Peyer's patch (tissue), 4 donors: ENCODE results near the gene HAND2. TPM values are rescaled to one million over a fixed set of nuclear protein-coding genes. Genes with fewer than 3 reads are reported as not detected.

ENCODE experiments used
- DNase-seq, 3 donors: peaks; one replicate each; pipeline ENCODE4 v3.0.0-alpha.2; 2017 to 2019
- H3K27ac ChIP-seq, 4 donors: fragments of 200-600 bp; sonication (generic); one replicate each; pipeline ENCODE4 v1.5.1; 2016 to 2019
- H3K27me3 ChIP-seq, 2 donors: fragments of 200-600 bp; sonication (generic); one replicate each; pipeline ENCODE4 v1.5.1; 2019
- H3K36me3 ChIP-seq, 3 donors: fragments of 200-600 bp; sonication (generic); one replicate each; pipeline ENCODE4 v1.5.1; 2016 to 2019
- H3K4me1 ChIP-seq, 4 donors: fragments of 200-600 bp; sonication (generic); one replicate each; pipeline ENCODE4 v1.5.1; 2016 to 2019
- H3K4me3 ChIP-seq, 4 donors: fragments of 200-600 bp; sonication (generic); 1 replicate in 3 of 4; 2 replicates in 1 of 4; pipeline ENCODE4 v1.5.1; 2016 to 2019; ENCODE audit warnings: mild to moderate bottlenecking in 1 of 4
- H3K9me3 ChIP-seq, 4 donors: fragments of 200-600 bp; sonication (generic); one replicate each; pipeline ENCODE4 v1.5.1; 2016 to 2019; ENCODE audit warnings: mild to moderate bottlenecking in 1 of 4
- CTCF ChIP-seq, 6 experiments: fragments of 450-650 bp in 4 of 6; fragments of 200-600 bp in 2 of 6; sonication (generic) in 1 of 6; IDR thresholded peaks; one replicate each; pipeline ENCODE4 v1.5.1; 2017 to 2019; ENCODE audit warnings: antibody characterized with exemption in 6 of 6, mild to moderate bottlenecking in 3 of 6, moderate library complexity in 1 of 6
- POLR2A ChIP-seq, 2 donors: fragments of 450-650 bp; IDR thresholded peaks; one replicate each; pipeline ENCODE4 v1.5.1; 2017; ENCODE audit warnings: antibody characterized with exemption in 2 of 2, mild to moderate bottlenecking in 2 of 2, moderate library complexity in 2 of 2
- total RNA-seq, 4 donors: library from RNA; depleted of rRNA; stranded (reverse); fragments of >200 nt; gene quantifications; one replicate each; pipeline ENCODE4 v1.1.0, GENCODE V29; 2016

The HAND2 gene
- total RNA-seq, 4 donors from 2014 or later = 4.9 to 40.4 (median 9.1) TPM; not detected in 1

GRCh38 chr4:173521467-173522159 is 8.4 kb downstream of the HAND2 start:
- Histone ChIP-seq H3K36me3 (no peaks in the 10 kb centered on the region), H3K27ac (peak overlapping the region in 3 of 4 donors; percentile 31 to 87 (median 73)), H3K4me3 (peak overlapping the region in 3 of 4 donors; percentile 26 to 40 (median 35)), H3K4me1 (peaks cover 0 to 18% (median 0%) of the 10 kb centered on the region in 4 donors), H3K27me3 (peaks cover 0 to 27% of the 10 kb centered on the region in 2 donors), H3K9me3 (no peaks in the 10 kb centered on the region)
- DNase-seq = no peak
- TF ChIP-seq POLR2A (IDR thresholded peaks at IDR 0.05) (no peak), CTCF (IDR thresholded peaks at IDR 0.05) (no peak)

GRCh38 chr4:173520921-173521466 is 9.0 kb downstream of the HAND2 start:
- Histone ChIP-seq H3K27ac (peak overlapping the region in 1 of 4 donors; percentile 87), H3K4me3 (no peak overlapping the region), H3K9me3 (no peaks in the 10 kb centered on the region), H3K4me1 (peaks cover 0 to 18% (median 0%) of the 10 kb centered on the region in 4 donors), H3K36me3 (no peaks in the 10 kb centered on the region), H3K27me3 (peaks cover 0 to 31% of the 10 kb centered on the region in 2 donors)
- no peak for TF ChIP-seq POLR2A (IDR thresholded peaks at IDR 0.05)
- TF ChIP-seq CTCF (IDR thresholded peaks at IDR 0.05) = no peak
- no peak for DNase-seq

GRCh38 chr4:173519111-173520101 is 10.6 kb downstream of the HAND2 start:
- peaks cover 0 to 18% (median 0%) of the 10 kb centered on the region in 4 donors for H3K4me1 ChIP-seq
- TF ChIP-seq CTCF (IDR thresholded peaks at IDR 0.05) = no peak
- no peak for TF ChIP-seq POLR2A (IDR thresholded peaks at IDR 0.05)
- peak overlapping the region in 1 of 4 donors; percentile 35 for H3K4me3 ChIP-seq
- no peak for DNase-seq
- peaks cover 0 to 22% of the 10 kb centered on the region in 2 donors for H3K27me3 ChIP-seq
- no peaks in the 10 kb centered on the region for H3K9me3 ChIP-seq
- no peaks in the 10 kb centered on the region for H3K36me3 ChIP-seq
- H3K27ac ChIP-seq = peak overlapping the region in 1 of 4 donors; percentile 87

GRCh38 chr4:173518425-173519102 is 11.5 kb downstream of the HAND2 start:
- H3K9me3 ChIP-seq = no peaks in the 10 kb centered on the region
- H3K4me1 ChIP-seq = peaks cover 0 to 18% (median 0%) of the 10 kb centered on the region in 4 donors
- H3K27me3 ChIP-seq = peaks cover 0 to 20% of the 10 kb centered on the region in 2 donors
- H3K27ac ChIP-seq = peak overlapping the region in 1 of 4 donors; percentile 87
- DNase-seq = no peak
- TF ChIP-seq CTCF (IDR thresholded peaks at IDR 0.05) = no peak
- TF ChIP-seq POLR2A (IDR thresholded peaks at IDR 0.05) = no peak
- no peaks in the 10 kb centered on the region for H3K36me3 ChIP-seq
- peak overlapping the region in 2 of 4 donors; percentile 3 to 35 for H3K4me3 ChIP-seq
